RWPE1 (cell line): ENCODE measurements around the gene FREM2.

Experiments used
- CTCF ChIA-PET: fragments of 350-600 bp; sonication (Branson Sonifier 250); formaldehyde crosslinking; extraction: SDS; loops from one replicate; lab custom pipeline; 2021; lab: Yijun Ruan, JAX
- POLR2A ChIA-PET: fragments of 400-600 bp; formaldehyde crosslinking; extraction: SDS; loops from one replicate; lab custom pipeline; 2020; ENCODE audit warnings: antibody characterized with exemption; ENCODE audit not compliant: low non-redundant PET; lab: Yijun Ruan, JAX
- DNase-seq: peaks from one replicate; pipeline ENCODE4 v3.0.0; 2012; ENCODE audit warnings: low spot score
- H3K27ac ChIP-seq: fragments of 450-650 bp; 2 replicates; pipeline ENCODE4 v1.5.1; 2017
- TF ChIP-seq, protein P1 (sequence below): fragments of 450-650 bp; conservative IDR thresholded peaks from 2 replicates; pipeline ENCODE4 v1.5.1; 2017; ENCODE audit warnings: low read depth, mild to moderate bottlenecking

FREM2 gene

DNA sequence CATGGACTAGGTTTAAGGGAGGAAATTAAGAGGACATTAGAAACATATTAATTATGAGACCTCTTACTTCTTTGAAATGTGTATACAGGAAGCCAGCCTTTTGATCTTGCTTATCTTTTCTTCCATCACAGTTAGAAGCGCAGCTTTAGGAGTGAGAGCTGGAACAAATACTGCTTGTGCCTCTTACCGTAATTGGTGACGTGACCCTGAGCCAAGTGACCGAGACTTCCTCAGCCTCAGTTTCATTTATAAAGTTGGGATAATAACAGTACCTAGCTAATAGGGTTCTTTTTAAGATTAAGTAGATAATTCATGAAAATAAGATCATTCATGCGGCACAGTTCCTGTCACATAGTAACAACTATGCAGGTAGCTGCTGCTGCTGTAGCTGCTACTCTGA is 18.5 kb downstream of the FREM2 start:
- DNase-seq = no peak
- no peak overlapping the region for H3K27ac ChIP-seq
- CTCF ChIA-PET = no interaction called here
- TF ChIP-seq, protein P1, sequence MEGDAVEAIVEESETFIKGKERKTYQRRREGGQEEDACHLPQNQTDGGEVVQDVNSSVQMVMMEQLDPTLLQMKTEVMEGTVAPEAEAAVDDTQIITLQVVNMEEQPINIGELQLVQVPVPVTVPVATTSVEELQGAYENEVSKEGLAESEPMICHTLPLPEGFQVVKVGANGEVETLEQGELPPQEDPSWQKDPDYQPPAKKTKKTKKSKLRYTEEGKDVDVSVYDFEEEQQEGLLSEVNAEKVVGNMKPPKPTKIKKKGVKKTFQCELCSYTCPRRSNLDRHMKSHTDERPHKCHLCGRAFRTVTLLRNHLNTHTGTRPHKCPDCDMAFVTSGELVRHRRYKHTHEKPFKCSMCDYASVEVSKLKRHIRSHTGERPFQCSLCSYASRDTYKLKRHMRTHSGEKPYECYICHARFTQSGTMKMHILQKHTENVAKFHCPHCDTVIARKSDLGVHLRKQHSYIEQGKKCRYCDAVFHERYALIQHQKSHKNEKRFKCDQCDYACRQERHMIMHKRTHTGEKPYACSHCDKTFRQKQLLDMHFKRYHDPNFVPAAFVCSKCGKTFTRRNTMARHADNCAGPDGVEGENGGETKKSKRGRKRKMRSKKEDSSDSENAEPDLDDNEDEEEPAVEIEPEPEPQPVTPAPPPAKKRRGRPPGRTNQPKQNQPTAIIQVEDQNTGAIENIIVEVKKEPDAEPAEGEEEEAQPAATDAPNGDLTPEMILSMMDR = no peak
- POLR2A ChIA-PET = no interaction called here

DNA sequence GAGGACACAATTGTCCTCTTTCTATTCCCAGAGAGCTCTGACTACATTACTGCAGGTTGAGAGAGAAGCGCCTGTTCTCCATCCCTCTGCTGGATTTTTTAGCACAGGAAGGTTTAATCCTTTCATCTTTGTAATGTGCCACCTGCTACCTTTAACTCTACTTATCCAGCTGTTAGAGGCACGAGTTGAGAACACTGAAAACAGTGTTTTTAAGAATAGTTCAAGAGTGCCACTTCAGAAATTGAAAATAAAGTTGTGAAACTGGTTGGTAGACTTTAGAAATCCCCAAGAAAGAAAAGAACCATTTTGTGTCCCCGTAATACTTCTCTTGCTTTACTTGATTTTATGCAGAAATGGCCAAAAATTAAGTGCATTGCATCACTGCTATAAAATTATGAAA is 20.6 kb downstream of the FREM2 start:
- no peak for DNase-seq
- POLR2A ChIA-PET = no interaction called here
- H3K27ac ChIP-seq = no peak overlapping the region
- TF ChIP-seq, protein P1 = no peak
- CTCF ChIA-PET = no interaction called here

DNA sequence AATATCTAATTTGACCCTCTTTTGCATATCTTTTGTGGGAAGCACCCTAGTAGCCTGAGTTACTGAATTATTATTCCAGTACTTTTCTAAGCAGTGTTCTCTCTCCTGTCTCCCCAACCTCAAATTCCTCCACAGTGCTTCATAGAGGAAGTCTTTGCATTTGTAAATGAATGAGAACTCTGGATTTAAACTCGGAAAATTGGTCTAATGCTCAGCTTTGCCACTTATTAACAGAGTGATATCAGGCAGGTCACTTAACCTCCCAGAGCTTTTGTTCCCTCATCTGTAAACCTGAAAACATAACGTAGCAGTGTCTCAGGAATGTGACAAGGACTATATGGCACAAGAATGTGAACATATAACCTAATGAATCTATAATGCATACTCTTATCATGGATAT is 26.2 kb downstream of the FREM2 start:
- ChIA-PET POLR2A (no interaction called here), CTCF (no interaction called here)
- DNase-seq = no peak
- TF ChIP-seq, protein P1 = no peak
- H3K27ac ChIP-seq = no peak overlapping the region

DNA sequence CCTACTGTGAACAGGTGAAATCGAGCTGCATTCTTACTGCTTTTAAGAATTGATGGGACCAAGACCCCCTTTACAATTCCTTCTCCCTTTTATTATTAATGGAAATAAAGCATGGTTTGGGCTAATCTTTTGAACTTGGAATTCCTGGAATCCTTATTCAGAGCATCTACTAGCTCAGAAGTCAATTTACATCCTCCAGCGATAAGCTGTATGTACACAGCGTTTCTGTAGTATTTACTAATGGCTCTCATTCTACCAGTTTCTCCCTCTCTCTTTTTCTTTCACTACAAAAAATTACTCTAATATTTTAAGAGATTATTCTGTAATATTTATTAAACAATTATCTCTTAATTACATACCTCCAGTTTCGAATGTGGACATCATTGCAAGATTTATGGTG is 31.5 kb downstream of the FREM2 start:
- CTCF ChIA-PET = no interaction called here
- H3K27ac ChIP-seq = no peak overlapping the region
- POLR2A ChIA-PET = no interaction called here
- TF ChIP-seq, protein P1 = no peak
- DNase-seq = no peak

DNA sequence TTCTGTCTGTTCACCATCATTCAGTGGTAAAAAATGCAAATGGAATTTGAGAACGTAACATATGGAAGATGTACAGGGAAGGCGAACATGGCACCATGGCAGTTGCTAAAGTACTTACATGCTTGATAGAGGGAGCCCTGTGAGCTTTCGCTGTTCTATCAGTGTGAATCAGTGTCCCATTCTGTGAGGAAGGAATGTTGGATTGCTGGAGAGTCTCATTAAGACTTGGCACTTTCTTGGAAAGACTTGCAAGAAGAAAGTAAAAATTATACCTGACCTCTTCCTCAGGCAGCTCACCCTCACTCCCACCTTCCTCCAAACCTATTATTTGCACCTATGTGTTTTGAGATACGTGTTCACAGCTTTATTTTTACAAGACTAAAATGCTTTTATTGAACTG is 43.5 kb downstream of the FREM2 start:
- ChIA-PET CTCF (no interaction called here), POLR2A (no interaction called here)
- H3K27ac ChIP-seq = no peak overlapping the region
- DNase-seq = no peak
- TF ChIP-seq, protein P1 = no peak

DNA sequence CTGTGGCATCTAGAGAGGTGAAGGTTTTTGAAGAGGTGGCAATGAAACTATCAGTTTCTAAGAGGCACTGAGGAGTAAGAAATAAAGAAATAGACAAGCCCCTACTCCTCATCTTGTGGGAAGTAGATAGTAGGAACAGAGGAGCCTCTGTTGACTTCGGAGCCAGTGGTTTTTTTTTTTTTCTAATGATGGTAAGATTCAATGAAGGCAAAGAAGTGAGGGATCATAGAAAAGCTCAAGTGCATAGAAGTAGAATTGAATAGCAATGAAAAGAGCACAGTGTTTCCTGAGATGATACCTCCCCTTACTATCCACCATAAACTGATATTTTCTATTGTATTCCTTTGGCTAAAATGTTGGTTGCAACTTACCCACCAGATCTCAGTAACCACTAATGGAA is 46.3 kb downstream of the FREM2 start:
- no peak for DNase-seq
- no peak overlapping the region for H3K27ac ChIP-seq
- TF ChIP-seq, protein P1 = no peak
- ChIA-PET POLR2A (no interaction called here), CTCF (no interaction called here)
